AG20443 (cell line): ENCODE results near the gene SPEM3.
A peak's percentile ranks its signal among the peaks of the same experiment; 100 is the strongest.

ENCODE experiments used
- DNase-seq: peaks from one replicate; pipeline ENCODE4 v3.0.0; 2012; ENCODE audit warnings: low spot score, mixed read lengths

SPEM3 gene

DNA sequence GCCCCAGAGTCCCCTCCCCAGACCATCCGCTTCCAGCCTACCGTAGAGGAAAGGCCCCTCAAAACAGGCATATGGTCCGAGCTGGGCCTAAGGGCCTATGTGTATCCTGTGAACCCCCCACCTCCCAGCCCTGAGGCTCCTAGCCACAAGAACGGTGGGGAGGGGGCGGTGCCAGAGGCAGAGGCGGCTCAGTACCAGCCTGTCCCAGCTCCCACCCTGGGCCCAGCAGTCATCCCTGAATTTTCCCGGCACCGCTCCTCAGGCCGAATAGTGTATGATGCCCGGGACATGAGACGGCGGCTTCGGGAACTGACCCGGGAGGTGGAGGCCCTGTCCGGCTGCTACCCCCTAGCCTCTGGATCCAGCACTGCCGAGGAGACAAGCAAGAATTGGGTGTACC lies 7.5 kb upstream of the SPEM3 start:
- no peak for DNase-seq

DNA sequence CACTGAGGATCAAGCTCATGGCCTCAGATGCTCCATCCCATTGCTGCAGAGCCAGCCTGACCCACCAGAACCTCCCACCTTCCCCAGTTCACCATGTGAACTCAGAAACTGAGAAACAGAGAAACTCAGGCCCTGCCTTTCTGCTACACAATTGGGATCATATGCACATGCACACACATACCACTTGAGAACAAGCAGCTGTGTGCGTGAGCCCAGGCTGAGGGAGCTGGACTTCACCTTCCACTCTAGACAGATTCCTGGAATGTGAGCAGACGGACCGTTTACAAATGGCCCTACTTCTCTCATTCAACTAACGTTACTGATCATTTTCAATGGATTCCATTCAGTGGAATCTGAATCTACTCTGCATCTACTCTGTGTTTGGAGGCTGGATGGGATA lies 5.0 kb upstream of the SPEM3 start:
- DNase-seq: no peak

DNA sequence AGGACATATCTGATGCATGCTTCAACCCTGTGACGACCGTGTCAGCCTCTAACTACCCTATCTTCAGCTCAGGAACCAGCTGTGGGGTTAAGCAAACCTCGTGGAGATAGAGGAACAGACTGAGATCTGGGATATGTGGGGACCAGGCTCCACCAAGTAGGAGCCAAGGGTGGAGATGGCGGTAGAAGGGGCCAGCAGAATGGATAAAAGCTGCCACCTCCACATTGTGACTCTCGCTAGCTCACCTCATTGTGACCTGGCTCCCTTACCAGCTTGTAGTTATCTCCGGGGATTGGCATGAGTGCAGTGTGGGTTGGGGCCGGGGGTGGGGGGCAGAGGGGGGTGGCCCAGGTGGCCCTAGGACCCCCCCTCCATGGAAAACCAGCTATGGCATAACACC lies 3.3 kb upstream of the SPEM3 start, which contains the start of gene SPEM2:
TSS of gene SPEM2 (plus strand) at position 301 of the 400 bp plus-strand sequence. CDS start at position 374, 73 bp downstream.
- no peak for DNase-seq

DNA sequence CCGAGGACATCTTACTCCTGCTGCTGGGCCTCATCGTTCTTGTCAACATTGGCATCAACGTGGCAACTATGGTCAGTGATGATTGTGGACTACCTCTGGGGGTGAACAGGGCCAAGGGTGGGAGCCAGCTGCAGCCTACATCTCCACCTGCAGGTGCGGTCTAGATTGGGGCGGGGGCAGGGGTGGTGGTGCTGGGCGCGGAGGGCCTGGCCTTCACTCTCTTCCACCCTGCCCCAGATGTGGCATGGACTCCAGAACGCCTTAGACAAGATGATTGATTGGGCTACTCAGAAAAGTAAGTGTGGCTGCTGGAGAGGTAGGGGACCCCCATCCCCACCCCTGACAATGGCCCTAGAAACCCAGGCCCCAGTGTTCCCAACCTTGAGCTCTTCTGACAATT lies 2.9 kb upstream of the SPEM3 start:
- DNase-seq: no peak

DNA sequence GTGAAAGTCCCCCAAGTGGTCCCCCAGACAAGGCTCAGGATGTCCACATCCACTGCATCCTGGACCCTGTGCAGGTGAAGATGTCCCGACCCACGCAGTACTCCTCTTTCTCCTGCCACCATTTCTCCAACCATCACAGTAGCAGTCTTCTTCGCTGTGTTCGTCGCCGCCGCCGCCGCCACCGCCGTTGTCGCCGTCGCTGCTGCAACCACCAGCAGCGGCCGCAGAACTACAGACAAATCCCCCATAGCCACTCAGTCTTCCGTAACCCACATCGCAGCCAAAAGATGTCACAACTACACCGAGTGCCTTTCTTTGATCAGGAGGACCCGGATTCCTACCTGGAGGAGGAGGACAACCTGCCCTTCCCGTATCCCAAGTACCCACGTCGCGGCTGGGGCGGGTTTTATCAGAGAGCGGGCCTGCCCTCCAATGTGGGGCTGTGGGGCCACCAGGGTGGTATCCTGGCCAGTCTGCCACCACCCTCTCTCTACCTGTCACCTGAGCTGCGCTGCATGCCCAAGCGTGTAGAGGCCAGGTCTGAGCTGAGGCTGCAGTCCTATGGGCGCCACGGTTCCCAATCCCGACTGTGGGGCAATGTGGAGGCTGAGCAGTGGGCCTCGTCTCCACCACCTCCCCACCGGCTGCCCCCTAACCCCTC lies 2.3 kb upstream of the SPEM3 start:
- no peak for DNase-seq

DNA sequence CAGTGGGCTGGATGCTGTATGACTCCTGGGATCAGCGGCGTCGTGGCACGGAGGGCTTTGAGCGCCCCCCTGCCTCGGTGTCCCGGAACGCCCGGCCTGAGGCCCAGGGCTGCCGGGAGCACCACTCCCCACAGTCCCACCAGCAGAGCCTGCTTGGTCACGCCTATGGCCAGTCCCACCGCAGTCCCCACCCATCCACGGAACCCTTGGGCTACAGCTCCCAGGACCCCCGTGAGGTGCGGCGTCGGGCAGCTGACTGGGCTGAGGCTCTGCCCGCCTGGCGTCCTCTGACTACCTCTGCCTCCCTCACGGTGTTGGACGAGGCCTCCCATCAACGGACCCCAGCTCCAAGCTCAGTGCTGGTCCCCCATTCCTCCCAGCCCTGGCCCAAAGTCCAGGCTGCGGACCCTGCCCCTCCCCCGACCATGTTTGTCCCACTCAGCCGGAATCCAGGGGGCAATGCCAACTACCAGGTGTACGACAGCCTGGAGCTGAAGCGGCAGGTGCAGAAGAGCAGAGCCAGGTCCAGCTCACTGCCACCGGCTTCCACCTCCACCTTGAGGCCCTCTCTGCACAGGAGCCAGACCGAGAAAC lies 1.7 kb upstream of the SPEM3 start:
- DNase-seq: no peak

DNA sequence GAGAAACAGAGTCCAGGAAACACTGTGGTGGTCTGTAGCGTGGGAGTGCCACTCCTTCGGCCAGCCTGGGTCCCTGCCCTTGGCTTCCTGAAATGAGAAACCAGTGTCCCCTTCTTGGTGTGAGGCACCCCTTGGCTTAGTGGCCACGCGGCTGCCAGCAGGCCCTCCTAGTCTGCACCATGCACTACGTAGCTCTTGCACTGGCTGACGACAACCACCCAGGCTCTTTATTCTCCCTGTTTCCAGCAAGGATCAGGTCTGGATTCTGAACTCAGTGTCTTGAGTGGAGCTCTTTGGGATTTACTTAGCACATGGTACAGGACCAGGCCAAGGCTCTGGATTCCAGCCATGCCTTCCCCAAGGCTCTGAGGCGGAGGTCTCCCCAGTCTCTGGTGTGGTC lies 1.1 kb upstream of the SPEM3 start:
- DNase-seq: no peak

DNA sequence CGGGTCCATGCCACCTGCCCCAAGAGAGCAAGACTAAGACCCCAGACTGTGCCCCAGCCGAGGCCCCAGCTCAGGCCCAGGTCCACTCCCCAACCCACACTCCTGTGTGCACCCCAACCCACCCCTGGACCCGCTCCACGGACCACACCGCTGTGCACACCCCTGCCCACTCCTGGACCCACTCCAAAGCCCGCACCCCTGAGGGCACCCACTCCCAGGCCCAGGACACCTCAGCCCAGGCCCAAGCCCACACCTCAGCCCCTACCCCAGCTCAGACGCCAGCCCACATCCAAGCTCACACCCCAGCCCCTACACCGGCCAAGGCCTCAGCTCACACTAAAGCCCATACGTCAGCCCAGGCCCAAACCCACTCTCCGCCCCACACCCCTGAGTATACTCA lies 1.1 kb downstream of the SPEM3 start:
- no peak for DNase-seq

DNA sequence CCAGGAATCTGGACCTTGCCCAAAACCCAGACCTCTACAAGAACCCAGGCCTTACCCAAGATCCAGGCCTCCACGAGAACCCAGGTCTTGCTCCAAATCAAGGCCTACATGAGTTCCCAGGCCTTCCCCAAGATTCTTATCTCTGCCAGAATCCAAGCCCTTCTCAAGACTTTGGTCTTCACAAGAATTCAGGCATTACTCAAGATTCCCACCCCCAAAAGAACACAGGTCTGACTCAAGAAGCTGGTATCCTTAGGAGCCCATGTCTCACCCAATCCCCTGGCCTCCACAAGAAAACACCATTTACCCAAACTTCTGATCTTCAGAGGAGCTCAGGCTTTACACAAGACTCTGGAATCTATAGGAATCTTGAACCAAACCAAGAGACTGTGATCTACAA lies 2.6 kb downstream of the SPEM3 start:
- DNase-seq: no peak

DNA sequence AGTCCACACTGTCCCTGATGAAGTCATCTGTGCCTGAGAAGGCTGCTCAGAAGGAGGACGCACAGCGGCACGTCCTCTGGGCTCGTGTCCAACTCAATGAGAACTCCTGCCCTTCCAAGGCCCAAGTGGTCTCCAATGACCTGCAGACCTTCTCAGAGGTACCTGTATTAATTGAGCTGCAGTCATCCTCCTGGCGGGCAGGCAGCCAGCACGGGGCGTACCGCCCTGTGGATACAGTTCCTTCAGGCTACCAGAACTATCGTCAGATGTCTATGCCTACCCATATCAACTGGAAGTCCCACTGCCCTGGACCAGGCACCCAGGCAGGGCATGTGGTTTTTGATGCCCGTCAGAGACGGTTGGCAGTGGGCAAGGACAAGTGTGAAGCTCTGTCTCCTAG lies 3.6 kb downstream of the SPEM3 start:
- no peak for DNase-seq

DNA sequence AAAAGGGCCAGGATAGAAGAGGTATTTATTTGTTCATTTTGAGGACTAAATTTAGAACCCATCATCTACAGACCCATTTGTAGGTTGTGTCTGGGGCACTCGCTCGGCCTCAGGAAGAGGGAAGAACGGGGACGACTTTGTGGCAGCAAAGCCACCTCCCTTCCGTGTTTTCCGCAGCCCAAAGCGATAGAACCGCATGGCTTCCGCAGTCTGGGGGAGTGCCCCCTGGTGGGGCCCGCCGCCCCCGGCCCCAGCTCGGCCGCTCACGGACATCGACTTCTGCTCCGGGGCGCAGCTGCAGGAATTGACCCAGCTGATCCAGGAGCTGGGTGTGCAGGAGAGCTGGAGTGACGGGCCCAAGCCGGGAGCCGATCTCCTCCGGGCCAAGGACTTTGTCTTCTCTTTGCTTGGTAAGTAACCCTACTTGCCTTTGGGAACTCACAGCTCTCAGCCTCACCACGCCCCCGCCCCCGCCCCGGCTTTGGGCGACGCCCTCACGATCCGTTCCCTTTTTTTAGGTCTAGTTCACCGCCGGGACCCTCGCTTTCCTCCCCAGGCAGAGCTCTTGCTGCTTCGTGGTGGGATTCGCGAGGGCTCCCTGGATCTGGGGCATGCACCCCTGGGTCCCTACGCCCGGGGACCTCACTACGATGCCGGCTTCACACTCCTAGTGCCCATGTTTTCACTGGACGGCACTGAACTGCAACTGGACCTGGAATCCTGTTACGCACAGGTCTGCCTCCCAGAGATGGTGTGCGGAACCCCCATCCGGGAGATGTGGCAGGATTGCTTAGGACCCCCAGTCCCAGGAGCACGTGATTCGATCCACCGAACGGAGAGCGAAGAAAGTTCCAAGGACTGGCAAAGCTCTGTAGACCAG lies 7.3 kb downstream of the SPEM3 start:
- no peak for DNase-seq

DNA sequence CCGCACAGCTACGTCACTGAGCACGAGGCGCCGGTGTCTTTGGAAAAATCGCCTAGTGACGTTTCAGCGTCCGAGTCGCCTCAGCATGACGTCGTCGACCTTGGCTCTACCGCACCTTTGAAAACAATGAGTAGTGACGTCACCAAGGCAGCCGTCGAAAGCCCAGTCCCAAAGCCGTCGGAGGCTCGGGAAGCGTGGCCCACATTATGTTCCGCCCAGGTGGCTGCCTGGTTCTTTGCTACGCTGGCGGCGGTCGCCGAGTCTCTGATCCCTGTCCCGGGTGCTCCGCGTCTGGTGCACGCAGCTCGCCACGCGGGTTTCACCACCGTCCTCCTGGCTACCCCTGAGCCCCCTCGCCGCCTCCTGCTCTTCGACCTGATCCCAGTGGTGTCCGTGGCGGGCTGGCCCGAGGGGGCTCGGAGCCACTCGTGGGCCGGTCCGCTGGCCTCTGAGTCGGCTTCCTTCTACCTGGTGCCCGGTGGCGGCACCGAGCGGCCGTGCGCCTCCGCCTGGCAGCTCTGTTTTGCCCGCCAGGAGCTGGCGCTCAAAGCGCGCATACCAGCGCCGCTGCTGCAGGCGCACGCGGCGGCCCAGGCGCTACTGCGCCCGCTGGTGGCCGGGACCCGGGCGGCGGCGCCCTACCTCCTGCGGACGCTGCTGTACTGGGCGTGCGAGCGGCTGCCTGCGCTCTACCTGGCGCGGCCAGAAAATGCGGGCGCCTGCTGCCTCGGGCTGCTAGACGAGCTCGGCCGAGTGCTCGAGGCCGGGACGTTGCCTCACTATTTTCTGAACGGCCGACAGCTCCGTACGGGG lies 8.1 kb downstream of the SPEM3 start:
- DNase-seq: peak; percentile 91

DNA sequence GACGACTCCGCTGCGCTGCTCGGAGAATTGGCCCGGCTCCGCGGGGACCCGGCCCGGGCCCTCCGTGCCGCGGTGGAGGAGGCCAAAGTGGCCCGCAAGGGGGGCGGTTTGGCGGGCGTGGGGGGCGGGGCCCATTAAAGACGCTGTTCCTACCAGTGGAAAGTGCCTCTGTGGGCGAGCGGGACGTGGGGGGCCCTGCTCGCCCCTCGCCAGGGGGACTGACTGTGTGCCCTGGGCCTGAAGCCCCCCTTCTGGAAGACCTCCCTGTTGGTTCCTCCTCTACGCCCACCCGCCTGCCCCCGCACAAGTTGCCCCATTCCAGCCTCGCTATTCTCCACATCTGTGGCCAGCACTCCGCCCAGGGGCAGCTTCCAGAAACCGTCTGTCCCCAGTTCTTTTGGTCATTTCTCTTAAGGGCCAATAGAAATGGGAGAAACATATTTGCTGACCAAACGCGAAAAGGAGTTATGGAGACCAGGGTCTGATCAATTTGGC lies 8.8 kb downstream of the SPEM3 start:
- DNase-seq: no peak

DNA sequence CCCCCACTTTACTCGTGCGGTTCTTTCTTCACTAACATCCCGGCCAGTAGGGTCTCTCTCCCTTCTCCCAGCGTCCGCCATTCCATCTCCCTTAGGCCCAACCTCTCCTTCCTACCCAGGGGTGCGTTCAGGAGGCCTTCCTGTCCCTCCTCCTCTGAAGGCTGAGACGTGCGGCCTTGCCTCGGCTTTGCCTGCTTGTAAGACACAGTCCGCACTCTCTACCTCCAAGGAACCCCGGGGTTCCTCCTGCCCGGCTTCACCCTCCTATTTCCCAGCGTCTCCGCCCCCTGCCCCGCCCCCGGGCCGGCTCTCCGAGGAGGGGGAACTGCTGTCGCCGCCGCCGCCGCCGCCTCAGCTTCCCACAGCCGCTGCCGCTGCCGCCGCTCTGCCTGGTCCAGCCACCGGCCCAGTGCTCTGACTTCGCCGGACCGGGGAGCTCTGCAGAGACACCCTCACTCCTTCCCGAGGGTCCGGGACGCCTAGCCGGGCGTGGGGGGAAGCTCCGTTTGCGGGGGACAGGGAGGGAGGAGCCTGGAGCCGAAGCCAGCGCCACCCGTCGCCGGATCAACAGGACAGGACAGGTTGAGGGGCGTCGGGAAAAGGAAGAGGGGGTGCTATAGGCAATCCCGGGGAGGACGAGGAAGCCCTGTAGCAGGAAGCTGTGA lies 9.4 kb downstream of the SPEM3 start:
- DNase-seq: peak; percentile 45

DNA sequence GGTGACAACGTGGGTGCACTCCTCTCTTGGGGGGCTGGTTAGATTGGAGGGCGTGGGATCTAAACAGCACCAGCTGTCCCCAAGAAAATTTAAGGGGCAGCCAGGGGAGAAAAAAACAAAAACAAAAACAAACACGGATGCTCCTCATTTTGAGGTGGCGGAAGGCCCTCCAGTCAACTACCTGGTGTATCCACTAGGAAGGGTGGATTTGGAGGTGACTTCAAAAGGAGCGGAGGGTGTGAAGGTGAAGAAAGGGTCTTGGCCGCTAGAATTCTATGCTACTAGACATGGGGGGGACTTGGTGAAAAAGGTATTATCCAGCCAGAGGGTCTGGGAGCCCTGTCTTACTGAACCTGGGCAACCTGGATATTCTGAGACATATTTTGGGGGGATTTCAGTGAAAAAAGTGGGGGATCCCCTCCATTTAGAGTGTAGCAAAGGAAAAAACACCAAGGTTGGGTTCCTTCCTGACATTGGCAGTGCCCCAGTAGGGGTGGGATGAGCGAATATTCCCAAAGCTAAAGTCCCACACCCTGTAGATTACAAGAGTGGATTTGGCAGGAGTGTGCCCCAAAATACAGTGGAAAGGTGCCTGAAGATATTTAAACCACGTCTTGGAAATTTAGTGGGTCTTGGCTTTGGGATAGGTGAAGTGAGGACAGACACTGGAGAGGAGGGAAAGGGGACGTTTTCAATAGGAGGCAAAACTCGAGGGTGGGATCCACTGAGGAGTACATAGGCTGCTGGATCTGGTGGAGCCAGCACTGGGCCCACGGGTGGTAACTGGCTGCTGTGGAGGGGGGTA lies 10.2 kb downstream of the SPEM3 start:
- DNase-seq: no peak

DNA sequence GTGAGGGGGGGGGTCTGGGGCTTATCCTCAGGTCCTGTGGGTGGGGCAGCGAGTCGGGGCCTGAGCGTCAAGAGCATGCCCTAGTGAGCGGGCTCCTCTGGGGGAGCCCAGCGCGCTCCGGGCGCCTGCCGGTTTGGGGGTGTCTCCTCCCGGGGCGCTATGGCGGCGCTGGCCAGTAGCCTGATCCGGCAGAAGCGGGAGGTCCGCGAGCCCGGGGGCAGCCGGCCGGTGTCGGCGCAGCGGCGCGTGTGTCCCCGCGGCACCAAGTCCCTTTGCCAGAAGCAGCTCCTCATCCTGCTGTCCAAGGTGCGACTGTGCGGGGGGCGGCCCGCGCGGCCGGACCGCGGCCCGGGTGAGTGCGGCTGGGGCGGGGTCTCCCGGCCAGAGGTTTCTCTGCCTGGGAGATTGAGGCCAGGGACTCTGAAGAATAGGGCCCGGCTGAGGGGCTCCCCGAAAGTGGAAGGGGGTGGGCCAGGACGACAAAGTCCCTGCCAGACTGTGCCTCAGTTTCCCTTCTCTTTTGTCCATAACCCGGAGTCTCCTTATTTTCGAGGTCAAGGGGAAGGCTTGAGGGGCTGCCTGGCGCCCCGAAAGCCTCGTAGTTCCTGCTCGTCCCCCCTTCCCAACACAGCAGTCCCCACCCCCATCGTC lies 10.9 kb downstream of the SPEM3 start, which contains the start of gene FGF11:
TSS of gene FGF11 (plus strand) at position 51 of the 651 bp plus-strand sequence. CDS start at position 160, 109 bp downstream.
- no peak for DNase-seq

DNA sequence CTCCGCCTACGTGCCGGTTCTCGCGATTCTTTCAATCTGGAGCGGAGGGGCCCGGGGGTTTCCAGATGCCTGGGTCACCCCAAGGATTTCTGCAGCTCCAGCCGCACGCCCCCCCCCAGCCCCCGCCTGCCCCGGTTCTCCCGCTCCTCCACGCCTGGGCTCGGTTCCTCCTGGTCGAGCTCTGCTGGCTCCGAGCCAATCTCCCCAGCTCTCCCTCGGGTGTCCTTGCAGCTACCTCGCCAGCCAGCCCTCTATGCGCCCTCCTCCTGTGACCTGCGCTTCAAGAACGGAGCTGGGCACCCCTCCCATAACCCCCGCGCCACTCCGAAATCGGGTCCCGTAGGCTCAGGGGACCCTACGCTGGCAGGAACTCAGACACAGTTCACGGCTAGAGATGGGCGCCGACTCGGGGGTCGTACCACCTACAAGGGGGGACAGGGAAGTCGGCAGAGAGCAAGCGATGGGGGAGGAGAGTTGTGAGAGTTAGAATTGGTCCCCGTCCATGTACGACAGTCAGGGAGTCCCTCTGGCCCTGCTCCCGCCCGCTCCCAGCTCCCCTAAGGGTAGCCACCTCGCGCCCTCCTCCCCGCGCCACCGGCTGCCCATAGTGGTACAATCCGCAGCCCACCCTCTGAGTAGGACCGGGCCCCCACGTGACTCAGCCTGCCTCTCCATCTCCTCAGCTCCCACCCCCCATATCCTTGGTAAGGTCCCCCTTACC lies 11.6 kb downstream of the SPEM3 start:
- DNase-seq: no peak

DNA sequence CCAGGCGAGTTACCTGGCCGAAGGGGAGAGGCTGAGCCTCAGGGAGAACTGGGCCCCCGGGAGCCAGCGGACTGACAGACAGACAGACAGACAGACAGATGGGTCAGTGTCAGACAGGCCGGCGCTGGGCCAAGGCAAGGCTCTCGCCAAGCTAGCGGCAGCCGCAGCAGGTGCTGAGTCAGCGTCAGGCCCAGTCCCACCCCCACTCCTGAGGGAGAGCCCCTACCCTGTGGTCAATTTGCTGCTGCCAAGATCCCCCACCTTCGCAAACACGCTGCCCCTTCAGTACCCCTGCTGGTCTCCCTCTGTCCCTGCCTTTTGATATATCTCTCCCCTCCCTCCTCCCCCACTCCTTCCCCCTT lies 12.2 kb downstream of the SPEM3 start:
- no peak for DNase-seq

DNA sequence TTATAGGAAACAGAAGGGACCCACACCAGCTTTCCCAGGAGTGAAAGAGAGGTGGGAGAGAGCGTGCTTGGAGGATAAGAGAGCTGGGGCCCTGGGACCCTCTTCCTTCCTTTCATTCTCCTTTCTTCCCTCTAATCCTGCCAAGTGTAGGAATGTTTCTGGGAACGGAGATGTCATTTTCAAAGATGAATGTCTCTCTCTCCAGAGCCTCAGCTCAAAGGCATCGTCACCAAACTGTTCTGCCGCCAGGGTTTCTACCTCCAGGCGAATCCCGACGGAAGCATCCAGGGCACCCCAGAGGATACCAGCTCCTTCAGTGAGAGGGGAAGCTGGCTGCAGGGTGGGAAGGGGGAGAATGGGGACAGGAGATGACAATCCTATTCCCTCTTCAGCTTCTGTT lies 12.6 kb downstream of the SPEM3 start:
- no peak for DNase-seq
